Fibroblast of the aortic adventitia (primary cell): ENCODE measurements around the gene COL23A1. TPM values are rescaled to one million over a fixed set of nuclear protein-coding genes. Genes with fewer than 3 reads are reported as not detected.

Experiments used
- DNase-seq: peaks from one replicate; pipeline ENCODE4 v3.0.0-alpha.2; 2010; ENCODE audit warnings: low read depth
- H3K4me3 ChIP-seq: 2 replicates; pipeline ENCODE4 v1.5.1; 2011; ENCODE audit warnings: low read depth, mild to moderate bottlenecking, control low read depth, low read length, moderate library complexity
- small RNA-seq: library from RNA; depleted of rRNA; stranded (forward); fragments of <200 nt; gene quantifications from one replicate; pipeline ENCODE3, GENCODE V24; 2012
- total RNA-seq: library from RNA; depleted of rRNA; stranded (reverse); fragments of >200 nt; gene quantifications from 2 replicates; pipeline ENCODE4 v1.2.3, GENCODE V29; 2012; ENCODE audit warnings: low replicate concordance
- TF ChIP-seq, protein P1 (sequence below): IDR thresholded peaks from 2 replicates; pipeline ENCODE4 v1.5.1; 2011; ENCODE audit warnings: mild to moderate bottlenecking, low read length, control low read depth, inconsistent platforms; ENCODE audit not compliant: insufficient read depth

COL23A1 gene
- total RNA-seq, 1 donor = not detected

DNA sequence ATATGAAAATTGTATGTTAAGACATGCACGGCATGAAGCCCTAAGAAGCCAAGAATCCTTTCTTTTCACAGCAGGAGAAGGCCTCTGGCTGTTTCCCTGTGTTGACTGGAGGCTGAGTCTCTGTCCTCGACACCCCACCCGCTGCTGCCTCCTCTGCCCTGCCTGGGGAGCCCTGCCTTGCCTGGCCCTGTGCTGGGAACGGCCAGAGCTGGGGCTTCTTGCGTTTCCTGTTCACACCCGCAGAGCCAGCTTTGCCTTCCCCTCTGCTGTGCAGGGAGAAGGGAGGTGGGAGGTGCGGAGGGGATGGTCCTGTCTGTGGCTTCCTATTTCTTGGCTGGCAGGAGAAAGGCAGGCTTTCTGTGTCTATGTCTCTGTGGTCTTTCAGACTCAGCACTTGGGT is 396.2 kb downstream of the COL23A1 start:
- H3K4me3 ChIP-seq = no peak overlapping the region
- TF ChIP-seq, protein P1, sequence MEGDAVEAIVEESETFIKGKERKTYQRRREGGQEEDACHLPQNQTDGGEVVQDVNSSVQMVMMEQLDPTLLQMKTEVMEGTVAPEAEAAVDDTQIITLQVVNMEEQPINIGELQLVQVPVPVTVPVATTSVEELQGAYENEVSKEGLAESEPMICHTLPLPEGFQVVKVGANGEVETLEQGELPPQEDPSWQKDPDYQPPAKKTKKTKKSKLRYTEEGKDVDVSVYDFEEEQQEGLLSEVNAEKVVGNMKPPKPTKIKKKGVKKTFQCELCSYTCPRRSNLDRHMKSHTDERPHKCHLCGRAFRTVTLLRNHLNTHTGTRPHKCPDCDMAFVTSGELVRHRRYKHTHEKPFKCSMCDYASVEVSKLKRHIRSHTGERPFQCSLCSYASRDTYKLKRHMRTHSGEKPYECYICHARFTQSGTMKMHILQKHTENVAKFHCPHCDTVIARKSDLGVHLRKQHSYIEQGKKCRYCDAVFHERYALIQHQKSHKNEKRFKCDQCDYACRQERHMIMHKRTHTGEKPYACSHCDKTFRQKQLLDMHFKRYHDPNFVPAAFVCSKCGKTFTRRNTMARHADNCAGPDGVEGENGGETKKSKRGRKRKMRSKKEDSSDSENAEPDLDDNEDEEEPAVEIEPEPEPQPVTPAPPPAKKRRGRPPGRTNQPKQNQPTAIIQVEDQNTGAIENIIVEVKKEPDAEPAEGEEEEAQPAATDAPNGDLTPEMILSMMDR = no peak
- DNase-seq = no peak

DNA sequence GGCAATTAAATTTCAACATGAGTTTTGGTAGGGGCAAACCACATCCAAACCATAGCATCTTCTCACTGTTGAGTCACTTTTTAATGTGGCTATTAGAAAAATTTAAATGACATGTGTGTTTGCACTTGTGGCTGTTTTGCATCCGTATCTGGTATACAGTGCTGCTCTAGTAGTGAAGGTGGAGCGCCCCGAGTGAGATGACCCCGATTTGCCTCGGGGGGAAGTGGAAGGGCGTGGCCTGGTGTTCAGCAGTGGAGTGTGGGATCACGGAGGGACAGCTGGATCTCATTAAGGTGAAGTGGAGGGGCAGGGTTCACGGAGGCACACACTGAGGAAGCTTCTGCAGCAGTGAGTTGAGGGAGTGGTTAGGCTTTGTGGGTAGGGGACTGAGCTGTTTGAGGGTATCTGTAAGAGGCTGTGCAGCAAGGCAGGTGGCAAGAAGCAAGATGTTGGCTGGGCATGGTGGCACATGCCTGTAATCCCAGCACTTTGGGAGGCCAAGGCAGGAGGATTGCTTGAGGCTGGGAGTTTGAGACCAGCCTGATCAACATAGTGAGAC is 396.9 kb downstream of the COL23A1 start:
- no peak overlapping the region for H3K4me3 ChIP-seq
- DNase-seq = no peak
- TF ChIP-seq, protein P1 = no peak

DNA sequence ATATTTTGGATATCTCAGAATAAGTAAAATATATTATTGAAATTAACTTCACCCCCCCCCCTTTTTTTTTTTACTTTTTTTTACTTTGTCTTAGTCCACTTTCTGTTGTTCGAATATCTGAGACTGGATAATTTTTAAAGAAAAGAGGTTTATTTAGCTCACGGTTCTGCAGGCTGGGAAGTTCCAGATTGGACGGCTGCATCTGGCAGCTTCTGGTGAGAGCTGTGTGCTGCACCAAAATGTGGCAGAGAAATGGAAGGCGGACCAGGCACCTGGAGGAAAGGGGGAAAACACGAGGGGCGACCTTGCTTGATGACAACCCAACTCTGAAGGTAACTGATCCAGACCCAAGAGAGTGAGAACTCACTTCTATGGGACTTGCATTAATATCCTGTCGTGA is 397.4 kb downstream of the COL23A1 start:
- TF ChIP-seq, protein P1 = no peak
- H3K4me3 ChIP-seq = no peak overlapping the region
- DNase-seq = no peak

DNA sequence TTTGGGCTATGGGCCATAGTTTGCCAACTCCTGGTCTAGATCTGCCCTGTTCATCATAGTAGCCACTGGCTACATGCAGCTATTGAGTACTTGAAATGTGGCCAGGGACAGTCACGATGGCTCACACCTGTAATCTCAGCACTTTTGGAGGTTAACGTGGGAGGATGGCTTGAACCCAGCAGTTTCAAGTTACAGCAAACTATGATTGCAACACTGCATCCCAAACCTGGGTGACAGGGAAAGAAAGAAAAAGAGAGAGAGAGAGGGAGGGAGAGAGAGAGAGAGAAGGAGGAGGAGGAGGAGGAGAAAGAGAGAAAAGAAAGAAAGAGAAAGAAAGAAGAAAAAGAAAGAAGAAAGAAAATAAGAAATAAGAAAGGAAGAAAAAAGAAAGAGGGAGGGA is 397.9 kb downstream of the COL23A1 start:
- DNase-seq = no peak
- TF ChIP-seq, protein P1 = no peak
- H3K4me3 ChIP-seq = no peak overlapping the region

DNA sequence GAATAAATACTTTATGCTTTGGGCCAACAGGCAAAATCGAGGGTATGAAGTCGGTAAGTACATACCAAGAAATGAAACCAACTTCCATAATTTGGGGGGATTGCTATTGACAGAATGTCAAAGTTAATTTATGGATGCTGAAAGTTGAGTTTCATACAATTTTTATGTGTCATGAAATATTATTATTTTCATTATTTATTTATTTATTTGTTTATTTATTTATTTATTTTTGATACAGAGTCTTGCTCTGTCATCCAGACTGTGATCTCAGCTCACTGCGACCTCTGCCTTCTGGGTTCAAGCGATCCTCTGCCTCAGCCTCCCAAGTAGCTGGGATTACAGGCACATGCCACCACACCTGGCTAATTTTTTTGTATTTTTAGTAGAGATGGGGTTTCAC is 398.5 kb downstream of the COL23A1 start:
- DNase-seq = no peak
- no peak overlapping the region for H3K4me3 ChIP-seq
- TF ChIP-seq, protein P1 = no peak

DNA sequence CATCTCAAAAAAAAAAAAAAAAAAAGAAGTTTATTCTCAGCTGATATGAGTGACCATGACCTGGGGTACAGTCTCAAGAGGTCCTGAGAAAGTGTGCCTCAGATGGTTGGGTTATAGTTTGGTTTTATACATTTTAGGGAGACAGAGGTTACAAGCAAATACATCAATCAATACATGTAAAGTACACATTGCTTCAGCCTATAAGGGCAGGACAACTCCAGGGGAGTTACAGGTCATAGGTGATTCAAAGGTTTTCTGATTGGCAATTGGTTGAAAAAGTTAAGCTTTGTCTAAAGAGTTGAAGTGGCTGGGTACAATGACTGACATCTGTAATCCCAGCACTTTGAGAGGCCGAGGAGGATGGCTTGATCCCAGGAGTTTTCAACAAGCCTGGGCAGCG is 400.8 kb downstream of the COL23A1 start:
- no peak for DNase-seq
- H3K4me3 ChIP-seq = no peak overlapping the region
- TF ChIP-seq, protein P1 = no peak

Small RNAs within 50 kb of the gene (small RNA-seq; reads per million reads assigned to genes)
- gene RN7SKP70 (not detected), gene RN7SL646P (not detected)

Other genes starting within 250 kb of the COL23A1 start
- gene CLK4, start 36.7 kb upstream of the COL23A1 start, total RNA-seq = 30.8 and 36.0 TPM in 2 replicates
- gene ZNF354A, start 140.3 kb upstream of the COL23A1 start, total RNA-seq = 8.2 and 23.1 TPM in 2 replicates